Keratinocyte (primary cell): ENCODE measurements around the gene REPS1.
A peak's percentile ranks its signal among the peaks of the same experiment; 100 is the strongest.

Source experiments
- CTCF ChIP-seq, 3 experiments: IDR thresholded peaks in 1 of 3; conservative IDR thresholded peaks in 1 of 3; optimal IDR thresholded peaks in 1 of 3; 2 replicates in 2 of 3; 3 replicates in 1 of 3; pipeline versions ENCODE3 to v1.5.1; 2011; ENCODE audit warnings: low read length in 3 of 3, mild to moderate bottlenecking in 3 of 3, moderate library complexity in 2 of 3, control low read depth in 1 of 3, inconsistent platforms in 1 of 3; ENCODE audit not compliant: insufficient read depth in 2 of 3; ENCODE audit errors: extremely low read depth in 1 of 3
- EZH2 ChIP-seq: IDR thresholded peaks from one replicate; pipeline ENCODE4 v1.6.1; 2012; ENCODE audit warnings: inconsistent platforms, mild to moderate bottlenecking, low read length, moderate library complexity

GRCh38 chr6:138987643-138988468, at the start of gene REPS1:
- TF ChIP-seq EZH2, result no peak
- peak; percentile 63 to 95 (median 85) for TF ChIP-seq CTCF (optimal IDR thresholded peaks at IDR 0.05 in 1 of 3, IDR thresholded peaks at IDR 0.05 in 1 of 3, conservative IDR thresholded peaks at IDR 0.05 in 1 of 3; ENCODE audit: extremely low read depth in 1 of 3, insufficient read depth in 2 of 3, low read length in 3 of 3)
